Mucosa of stomach (tissue), 1 donor: ENCODE data around the gene MYO18A.
"Not testable (repeated sequence)": the region's sequence is repeated elsewhere in the genome, so short reads cannot be mapped to it uniquely, and the experiment has no call there.

ENCODE experiments used
- H3K27me3 ChIP-seq: one replicate; pipeline ENCODE4 v1.7.0; 2013; ENCODE audit warnings: mild to moderate bottlenecking, low read length; ENCODE audit not compliant: control insufficient read depth, insufficient read depth
- H3K36me3 ChIP-seq: one replicate; pipeline ENCODE4 v1.7.0; 2013; ENCODE audit warnings: low read length; ENCODE audit not compliant: control insufficient read depth, insufficient read depth
- H3K4me1 ChIP-seq: one replicate; pipeline ENCODE4 v1.7.0; 2013; ENCODE audit warnings: mild to moderate bottlenecking, low read length; ENCODE audit not compliant: control insufficient read depth, insufficient read depth
- H3K4me3 ChIP-seq: one replicate; pipeline ENCODE4 v1.7.0; 2013; ENCODE audit warnings: low read length
- H3K9ac ChIP-seq: one replicate; pipeline ENCODE4 v1.7.0; 2013; ENCODE audit warnings: mild to moderate bottlenecking, low read length, moderate library complexity
- H3K9me3 ChIP-seq: one replicate; pipeline ENCODE4 v1.7.0; 2013; ENCODE audit warnings: mild to moderate bottlenecking, low read length, moderate library complexity; ENCODE audit not compliant: control insufficient read depth
- donor health status: Pancreatic carcinoma.

The MYO18A gene

DNA sequence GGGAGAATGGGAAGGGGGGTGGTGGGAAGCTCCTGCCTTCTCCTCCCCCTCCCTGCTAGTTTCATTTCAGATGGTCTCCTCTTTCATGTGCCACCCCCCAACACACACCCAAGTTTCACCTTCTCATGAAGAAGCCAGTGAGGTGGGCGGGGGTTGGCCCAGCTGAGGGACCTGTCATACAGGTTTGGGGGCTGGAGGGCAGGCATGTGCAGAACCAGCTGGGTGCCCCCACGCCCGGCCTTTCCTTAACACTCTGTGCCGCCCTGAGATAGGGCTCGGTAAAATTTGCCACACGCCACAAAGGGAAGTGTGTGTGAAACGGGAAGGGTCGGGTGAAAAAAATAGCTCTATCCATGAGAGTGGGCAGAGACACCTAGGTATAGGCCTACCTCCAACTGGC lies 79.9 kb downstream of the MYO18A start:
- H3K9me3 ChIP-seq = no peaks in the 10 kb centered on the region
- H3K4me1 ChIP-seq = no peaks in the 10 kb centered on the region
- H3K4me3 ChIP-seq = no peak overlapping the region
- peaks cover 25% of the 10 kb centered on the region for H3K36me3 ChIP-seq
- H3K9ac ChIP-seq = no peak overlapping the region
- H3K27me3 ChIP-seq = no peaks in the 10 kb centered on the region

DNA sequence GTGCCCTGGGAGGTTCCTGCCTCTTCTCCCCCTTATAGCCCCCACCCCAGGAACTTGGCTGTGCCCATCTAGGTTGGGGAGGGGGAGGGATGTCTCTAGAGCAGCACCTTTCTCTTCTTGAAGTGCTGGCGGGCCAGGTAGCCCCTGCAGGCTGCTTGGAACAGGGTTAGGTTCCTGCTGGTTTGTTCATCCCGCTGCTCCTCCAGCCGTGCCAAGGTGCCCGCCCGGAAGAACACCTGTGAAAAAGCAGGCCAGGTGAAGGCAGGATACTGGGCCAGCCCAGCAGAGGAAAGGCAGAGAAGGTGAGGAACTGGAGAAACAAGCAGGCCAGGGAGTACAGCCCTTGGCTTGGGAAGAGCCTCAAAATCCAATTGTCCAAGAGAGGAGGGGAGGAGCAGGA lies 80.7 kb downstream of the MYO18A start:
- H3K9ac ChIP-seq = no peak overlapping the region
- H3K4me1 ChIP-seq = no peaks in the 10 kb centered on the region
- no peaks in the 10 kb centered on the region for H3K9me3 ChIP-seq
- H3K27me3 ChIP-seq = no peaks in the 10 kb centered on the region
- no peak overlapping the region for H3K4me3 ChIP-seq
- peaks cover 25% of the 10 kb centered on the region for H3K36me3 ChIP-seq

DNA sequence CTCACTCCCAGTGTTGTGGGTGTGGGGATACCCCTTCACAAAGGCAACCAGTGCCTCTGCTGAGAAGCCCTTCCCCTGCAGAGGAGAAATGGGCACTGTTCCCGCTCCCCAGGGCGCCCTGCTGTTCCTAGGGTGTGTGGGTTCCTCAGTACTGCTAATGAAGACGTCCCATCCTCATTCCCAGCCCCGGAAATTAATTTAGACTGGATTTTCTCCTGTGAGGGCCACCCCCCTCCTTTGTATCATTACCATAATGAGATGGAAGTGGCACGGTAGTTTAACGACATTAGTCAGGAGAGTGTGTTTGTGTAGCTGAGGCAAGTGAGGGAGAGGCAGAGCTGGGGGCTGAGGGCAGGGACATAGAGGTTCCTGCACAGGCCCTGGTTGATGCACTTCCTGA lies 84.1 kb downstream of the MYO18A start:
- H3K36me3 ChIP-seq = peaks cover 11% of the 10 kb centered on the region
- no peak overlapping the region for H3K9ac ChIP-seq
- H3K27me3 ChIP-seq = no peaks in the 10 kb centered on the region
- no peaks in the 10 kb centered on the region for H3K4me1 ChIP-seq
- H3K9me3 ChIP-seq = no peaks in the 10 kb centered on the region
- H3K4me3 ChIP-seq = no peak overlapping the region

DNA sequence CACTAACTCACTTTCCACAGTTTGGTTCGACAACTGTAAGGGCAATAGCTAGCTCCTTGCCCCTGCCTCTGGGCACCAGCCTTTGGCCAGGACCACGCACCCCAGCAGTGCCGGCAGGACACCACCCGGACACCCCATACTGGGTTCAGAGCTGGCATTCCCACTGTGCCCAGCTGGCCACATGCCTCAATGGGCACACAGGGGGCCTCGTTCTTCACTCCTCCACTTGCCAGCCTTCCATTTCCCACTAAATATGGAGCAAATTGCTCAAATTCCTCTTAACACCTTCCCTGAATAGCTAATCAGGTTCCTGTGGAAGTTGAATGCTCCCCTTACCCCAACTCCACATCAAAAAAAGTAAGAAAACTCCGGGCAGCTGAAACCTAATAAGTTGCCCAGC lies 84.8 kb downstream of the MYO18A start:
- H3K9ac ChIP-seq = no peak overlapping the region
- H3K27me3 ChIP-seq = no peaks in the 10 kb centered on the region
- peaks cover 16% of the 10 kb centered on the region for H3K36me3 ChIP-seq
- no peak overlapping the region for H3K4me3 ChIP-seq
- H3K9me3 ChIP-seq = no peaks in the 10 kb centered on the region
- no peaks in the 10 kb centered on the region for H3K4me1 ChIP-seq

DNA sequence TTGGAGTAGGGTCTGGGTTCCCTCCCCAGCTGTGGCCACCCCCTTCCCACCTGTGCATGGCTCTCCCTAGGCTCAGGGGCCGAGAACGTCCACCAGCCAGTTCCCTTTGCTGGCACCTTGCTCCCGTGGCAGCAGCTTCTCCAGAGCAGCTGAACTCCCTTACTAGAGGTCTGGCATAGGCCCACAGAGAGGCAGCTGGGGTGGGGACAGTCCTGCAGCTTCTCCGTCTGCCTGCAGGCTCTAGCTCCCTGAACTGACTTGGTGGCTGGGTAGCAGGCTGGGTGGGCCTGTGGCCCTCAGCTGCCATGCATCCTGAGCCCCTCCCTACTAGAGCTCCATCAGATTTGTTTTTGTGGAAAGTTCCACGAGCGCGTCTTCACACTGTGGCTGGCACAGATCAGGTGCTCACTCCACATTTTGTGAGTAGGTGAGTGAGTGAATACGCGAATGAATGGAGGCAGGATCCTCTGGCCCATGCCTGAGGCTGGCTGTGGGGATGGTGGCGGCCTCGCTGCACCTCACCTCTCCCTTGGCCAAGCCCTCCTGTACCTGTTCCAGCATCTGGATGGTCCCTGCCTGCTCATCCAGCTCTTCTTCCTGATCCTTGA lies 86.0 kb downstream of the MYO18A start:
- no peaks in the 10 kb centered on the region for H3K9me3 ChIP-seq
- no peak overlapping the region for H3K9ac ChIP-seq
- H3K27me3 ChIP-seq = no peaks in the 10 kb centered on the region
- H3K36me3 ChIP-seq = peaks cover 17% of the 10 kb centered on the region
- no peaks in the 10 kb centered on the region for H3K4me1 ChIP-seq
- no peak overlapping the region for H3K4me3 ChIP-seq

DNA sequence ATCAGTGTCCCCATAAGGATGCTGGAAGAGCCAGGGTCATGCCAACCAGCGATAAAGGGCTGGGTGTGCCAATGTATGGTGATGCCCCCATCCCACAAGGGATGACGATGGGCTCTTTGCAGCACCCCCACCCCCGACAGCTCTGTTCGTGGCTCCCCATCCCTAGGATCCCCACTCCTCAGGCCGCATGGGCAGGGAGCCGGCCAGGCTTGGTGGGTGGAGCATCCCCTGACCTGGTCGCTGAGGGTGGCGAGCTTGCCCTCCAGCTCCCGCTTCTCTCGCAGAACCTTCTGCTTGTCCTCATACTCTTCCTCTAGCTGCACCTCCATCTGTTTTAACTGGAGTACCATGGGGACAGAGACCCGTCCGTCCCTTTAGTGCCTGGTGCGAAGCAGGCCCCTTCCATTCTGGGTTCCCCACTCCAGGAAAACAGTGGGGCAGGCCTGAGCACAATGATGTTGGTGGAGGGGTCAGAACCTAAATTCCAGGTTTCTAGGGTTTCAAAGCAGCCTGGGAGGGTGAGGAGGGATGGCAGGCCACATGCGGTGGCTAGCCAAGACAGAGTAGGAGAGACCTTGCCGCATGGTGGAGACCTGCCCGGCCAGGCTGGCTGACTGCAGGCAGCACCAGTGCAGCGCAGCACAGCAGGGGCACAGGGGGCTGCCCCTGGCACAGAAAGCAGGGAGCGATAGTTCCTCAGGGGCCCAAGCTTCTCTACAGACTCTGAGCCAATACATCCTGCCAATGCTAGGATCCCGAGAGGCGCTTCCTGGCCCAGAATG lies 86.9 kb downstream of the MYO18A start:
- Histone ChIP-seq H3K9ac (no peak overlapping the region), H3K4me1 (no peaks in the 10 kb centered on the region), H3K9me3 (no peaks in the 10 kb centered on the region), H3K4me3 (no peak overlapping the region), H3K27me3 (no peaks in the 10 kb centered on the region), H3K36me3 (peaks cover 13% of the 10 kb centered on the region)

DNA sequence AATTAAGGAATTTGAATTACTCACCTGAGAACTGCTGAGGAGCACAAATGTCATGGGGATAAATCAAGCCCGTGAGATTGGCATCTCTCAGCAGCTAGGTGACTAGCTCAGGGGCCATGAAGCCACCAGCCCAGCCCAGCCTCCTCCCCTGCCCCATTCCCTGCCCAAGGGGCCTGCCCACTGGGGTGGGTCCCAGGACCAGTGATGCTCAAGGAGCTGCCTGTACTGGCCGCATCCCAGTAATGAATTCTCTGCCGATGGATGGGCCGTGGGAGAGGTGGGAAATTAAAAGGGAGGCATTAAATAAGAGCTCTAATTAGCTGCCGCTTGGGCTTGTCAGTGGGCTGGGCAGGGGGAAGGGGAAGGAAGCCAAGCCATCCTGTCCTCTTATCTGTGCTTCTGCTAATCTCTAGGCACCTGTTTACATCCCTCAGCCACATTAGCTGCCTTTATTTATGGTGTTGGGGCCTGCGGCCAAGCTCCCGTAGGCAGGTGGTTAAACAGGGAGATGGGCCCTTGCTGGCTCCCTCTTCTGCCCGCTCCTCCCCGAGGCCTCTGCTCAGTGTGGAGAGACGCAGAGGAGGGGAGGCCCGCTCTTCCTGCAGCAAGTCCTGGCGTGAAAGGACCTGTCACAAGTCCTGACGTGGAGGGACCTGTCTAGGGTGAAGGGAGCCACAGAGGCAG lies 88.5 kb downstream of the MYO18A start:
- no peaks in the 10 kb centered on the region for H3K4me1 ChIP-seq
- H3K9ac ChIP-seq = no peak overlapping the region
- no peak overlapping the region for H3K4me3 ChIP-seq
- H3K9me3 ChIP-seq = no peaks in the 10 kb centered on the region
- no peaks in the 10 kb centered on the region for H3K27me3 ChIP-seq
- peaks cover 8% of the 10 kb centered on the region for H3K36me3 ChIP-seq

DNA sequence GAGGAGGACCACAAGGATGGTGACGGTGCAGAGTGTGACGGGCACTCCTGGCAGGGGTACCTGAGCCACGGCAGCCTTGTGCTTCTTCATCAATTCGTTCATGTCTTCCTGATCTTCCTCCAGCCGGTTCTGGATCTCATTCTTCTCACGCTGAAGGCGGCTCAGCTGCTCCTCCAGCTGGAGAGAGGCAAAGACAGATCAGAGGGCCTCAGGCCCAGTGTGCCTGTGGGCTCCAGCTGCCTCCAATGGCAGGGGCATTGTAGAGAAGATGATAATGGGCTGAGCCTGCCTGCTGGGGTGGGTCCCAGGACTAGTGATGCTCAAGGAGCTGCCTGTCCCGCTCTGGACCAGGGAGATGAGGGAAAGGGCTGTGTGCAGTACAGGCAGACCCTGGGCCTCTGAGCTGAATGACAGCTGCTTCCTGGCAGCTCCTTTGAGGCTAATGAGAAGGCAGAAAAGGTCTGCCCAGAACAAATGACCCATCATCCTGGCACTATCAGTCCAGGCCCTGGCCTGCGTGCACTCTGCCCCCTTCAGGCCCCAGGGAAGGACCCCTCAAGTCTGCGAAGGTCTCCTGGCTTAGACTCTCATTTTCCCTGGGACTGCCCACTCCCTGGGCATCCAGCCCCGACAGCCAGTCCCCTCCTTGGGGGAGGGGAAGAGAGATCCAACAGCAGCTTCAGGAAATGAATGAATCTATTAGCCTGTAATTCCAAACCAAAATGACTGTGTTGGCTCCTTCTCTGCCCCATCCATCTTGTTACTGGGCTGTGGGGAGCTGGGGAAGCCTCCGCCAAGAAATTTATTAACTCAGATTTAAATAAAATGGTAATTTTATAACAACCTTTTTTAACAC lies 89.2 kb downstream of the MYO18A start:
- Histone ChIP-seq H3K36me3 (peaks cover 14% of the 10 kb centered on the region), H3K4me1 (no peaks in the 10 kb centered on the region), H3K4me3 (no peak overlapping the region), H3K9ac (no peak overlapping the region), H3K9me3 (no peaks in the 10 kb centered on the region), H3K27me3 (no peaks in the 10 kb centered on the region)

DNA sequence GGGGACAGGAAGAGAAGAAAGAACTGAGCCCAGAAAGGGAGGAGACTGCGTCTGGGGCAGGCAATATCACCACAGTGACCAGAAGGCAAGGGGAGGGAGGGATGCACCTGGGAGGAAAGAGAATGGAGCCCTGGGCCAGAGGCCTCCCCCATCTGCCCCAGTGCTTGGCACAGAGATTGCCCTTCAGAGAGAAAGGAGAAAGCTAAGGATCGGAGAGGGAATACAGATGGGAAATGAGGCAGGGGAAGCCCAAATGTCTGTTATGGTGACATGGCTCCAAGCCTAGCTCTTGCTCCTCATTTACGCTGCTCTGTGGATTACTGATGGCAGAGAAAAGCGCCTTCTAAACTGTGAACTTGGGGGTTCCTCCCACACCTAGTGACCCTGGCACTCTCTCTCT lies 90.1 kb downstream of the MYO18A start:
- Histone ChIP-seq H3K4me1 (no peaks in the 10 kb centered on the region), H3K36me3 (peaks cover 14% of the 10 kb centered on the region), H3K9ac (no peak overlapping the region), H3K4me3 (no peak overlapping the region), H3K27me3 (no peaks in the 10 kb centered on the region), H3K9me3 (no peaks in the 10 kb centered on the region)

DNA sequence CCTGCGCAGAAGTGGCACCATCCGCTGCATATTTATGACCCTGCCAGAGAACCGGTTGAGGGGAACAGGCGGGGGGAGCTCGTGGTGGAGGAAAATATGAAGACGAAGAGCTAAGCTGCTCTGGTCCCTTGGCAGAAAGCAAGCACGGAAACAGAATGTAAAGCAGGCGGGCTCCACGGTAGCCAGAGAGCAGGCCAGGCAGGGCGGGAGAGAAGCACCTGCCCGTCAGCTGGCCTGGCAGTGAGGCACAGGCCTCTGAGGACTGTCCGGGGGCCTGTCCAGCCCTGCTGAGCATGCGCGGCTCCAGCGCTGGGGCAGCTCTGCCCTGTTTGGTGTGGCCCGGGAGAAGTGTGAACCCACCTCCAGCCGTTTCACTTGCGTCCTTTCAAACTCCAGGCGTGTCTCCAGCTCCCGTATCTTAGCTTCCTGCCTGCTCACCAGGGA lies 90.6 kb downstream of the MYO18A start:
- Histone ChIP-seq H3K4me3 (no peak overlapping the region), H3K36me3 (peaks cover 14% of the 10 kb centered on the region), H3K9ac (no peak overlapping the region), H3K9me3 (no peaks in the 10 kb centered on the region), H3K27me3 (no peaks in the 10 kb centered on the region), H3K4me1 (no peaks in the 10 kb centered on the region)

DNA sequence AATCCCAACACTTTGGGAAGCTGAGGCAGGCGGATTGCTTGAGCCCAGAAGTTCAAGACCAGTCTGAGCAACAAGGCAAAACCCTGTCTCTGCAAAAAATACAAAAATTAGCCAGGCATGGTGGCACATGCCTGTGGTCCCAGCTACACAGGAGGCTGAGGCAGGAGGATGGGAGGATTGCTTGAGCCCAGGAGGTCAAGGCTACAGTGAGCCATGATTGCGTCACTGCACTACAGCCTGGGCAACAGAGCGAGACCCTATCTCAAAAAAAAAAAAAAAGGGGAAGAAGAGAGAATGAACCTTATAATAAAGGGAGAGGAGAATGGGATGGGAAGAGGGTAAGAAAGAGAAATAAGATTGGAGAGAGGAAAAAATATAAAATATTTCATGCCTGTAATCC lies 91.4 kb downstream of the MYO18A start:
- not testable (repeated sequence) for H3K9ac ChIP-seq, H3K4me1 ChIP-seq, H3K9me3 ChIP-seq, H3K4me3 ChIP-seq, H3K27me3 ChIP-seq
- peaks cover 14% of the 10 kb centered on the region for H3K36me3 ChIP-seq
